Measurements from ENCODE around the gene MYH9. TPM values are rescaled to one million over a fixed set of nuclear protein-coding genes. Genes with fewer than 3 reads are reported as not detected.

The MYH9 gene
- total RNA-seq, 1 experiment from 2014 or later, result 105 TPM

GRCh38 chr22:36236388-36237319 lies 151.1 kb downstream of the MYH9 start:
- no peak for DNase-seq (ENCODE audit: extremely low read depth, low read depth)

DNA sequence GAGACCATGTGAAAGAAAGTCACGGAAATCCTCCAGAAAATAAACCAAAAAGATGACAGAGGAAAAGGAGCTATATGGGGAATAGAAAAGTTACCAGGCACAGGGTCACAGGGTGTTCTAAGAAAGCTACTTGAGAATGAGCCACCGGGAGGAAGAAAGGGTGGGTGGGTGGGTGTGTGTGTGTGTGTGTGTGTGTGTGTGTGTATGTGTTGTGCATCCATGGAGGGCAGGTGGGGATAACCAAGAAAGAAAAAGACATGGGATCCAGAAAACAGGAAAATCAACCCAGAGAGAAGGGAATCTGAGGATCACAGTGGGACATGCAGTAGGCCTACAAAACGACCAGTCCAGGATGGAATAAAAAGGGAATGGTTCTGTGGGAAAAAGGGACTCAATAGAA lies 152.2 kb downstream of the MYH9 start:
- no peak for DNase-seq (ENCODE audit: extremely low read depth, low read depth)

DNA sequence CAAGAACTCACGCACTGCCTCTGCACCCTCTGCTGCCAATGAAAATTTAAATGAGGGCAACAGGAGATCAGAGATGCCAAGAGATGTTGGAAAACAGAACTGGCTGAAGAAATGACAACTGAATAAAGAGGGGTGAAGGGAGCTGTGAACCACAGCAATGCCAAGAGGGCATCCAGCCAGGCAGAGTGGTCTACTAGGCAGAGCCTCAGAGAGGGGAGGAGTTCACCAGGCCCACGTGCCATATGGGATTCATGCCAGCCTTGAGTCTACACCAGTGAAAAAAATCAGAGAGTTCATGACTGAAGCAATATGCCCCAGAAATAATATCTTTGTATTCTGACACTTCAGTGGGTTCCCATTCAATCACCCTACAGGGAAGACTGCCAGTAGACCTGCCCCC lies 152.8 kb downstream of the MYH9 start:
- no peak for DNase-seq (ENCODE audit: extremely low read depth, low read depth)

GRCh38 chr22:36234213-36234612 lies 153.6 kb downstream of the MYH9 start:
- DNase-seq (ENCODE audit: extremely low read depth, low read depth), result no peak

DNA sequence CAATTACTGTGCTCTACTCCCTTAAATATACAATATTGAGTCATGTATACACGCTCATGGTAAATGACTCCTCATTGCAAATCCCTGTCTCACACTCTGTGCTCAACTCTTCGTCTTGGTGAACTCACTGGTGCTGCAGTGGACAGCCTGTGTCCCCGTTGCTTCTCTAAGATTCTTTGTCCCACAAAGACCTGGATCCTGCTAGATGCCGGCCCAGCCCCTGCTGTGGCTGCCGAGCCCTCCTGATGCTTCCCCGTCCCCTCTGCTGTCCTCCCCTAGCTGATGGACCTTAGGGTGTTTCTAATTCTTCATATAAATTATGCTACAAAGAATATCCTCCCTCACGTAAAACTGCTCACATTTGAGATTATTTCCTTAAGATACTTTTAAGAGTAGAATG lies 154.0 kb downstream of the MYH9 start:
- DNase-seq (ENCODE audit: extremely low read depth, low read depth), result no peak

GRCh38 chr22:36232715-36233401 lies 154.9 kb downstream of the MYH9 start:
- no peak for DNase-seq (ENCODE audit: extremely low read depth, low read depth)

Small RNAs within 50 kb of the gene (small RNA-seq; reads per million reads assigned to genes)
- 0 reads per million in 2 experiments for gene MIR6819

Other genes with a start within 250 kb of the MYH9 start
- 0.10 TPM in 1 of 2 replicates, not detected in the other for gene APOL3, start 227.2 kb downstream of the MYH9 start, total RNA-seq (2014; rRNA removed; shearing (Covaris generic))
- gene APOL4, start 186.2 kb downstream of the MYH9 start, total RNA-seq (2014; rRNA removed; shearing (Covaris generic)), result not detected in 2 replicates
- 17.7 and 19.1 TPM in 2 replicates for gene APOL2, start 148.4 kb downstream of the MYH9 start, total RNA-seq (2014; rRNA removed; shearing (Covaris generic))
- 1.9 and 2.6 TPM in 2 replicates for gene APOL1, start 134.8 kb downstream of the MYH9 start, total RNA-seq (2014; rRNA removed; shearing (Covaris generic))
- 25.0 and 29.9 TPM in 2 replicates for gene TXN2, start 93.7 kb upstream of the MYH9 start, total RNA-seq (2014; rRNA removed; shearing (Covaris generic))
- gene FOXRED2, start 119.1 kb upstream of the MYH9 start, total RNA-seq (2014; rRNA removed; shearing (Covaris generic)), result 7.5 and 8.1 TPM in 2 replicates
- gene EIF3D, start 141.2 kb upstream of the MYH9 start, total RNA-seq (2014; rRNA removed; shearing (Covaris generic)), result 407 and 440 TPM in 2 replicates